ENCODE results near the gene MRPS31.
"Not testable (repeated sequence)": the region's sequence is repeated elsewhere in the genome, so short reads cannot be mapped to it uniquely, and the experiment has no call there.

The MRPS31 gene

GRCh38 chr13:40762849-40763248 is 8.1 kb downstream of the MRPS31 start:
- no peak for DNase-seq (ENCODE audit: low read depth, low spot score)

- no peak for DNase-seq (ENCODE audit: low read depth, low spot score)
Observed at GRCh38 chr13:40758811-40759210, 12.2 kb downstream of the MRPS31 start.

DNA sequence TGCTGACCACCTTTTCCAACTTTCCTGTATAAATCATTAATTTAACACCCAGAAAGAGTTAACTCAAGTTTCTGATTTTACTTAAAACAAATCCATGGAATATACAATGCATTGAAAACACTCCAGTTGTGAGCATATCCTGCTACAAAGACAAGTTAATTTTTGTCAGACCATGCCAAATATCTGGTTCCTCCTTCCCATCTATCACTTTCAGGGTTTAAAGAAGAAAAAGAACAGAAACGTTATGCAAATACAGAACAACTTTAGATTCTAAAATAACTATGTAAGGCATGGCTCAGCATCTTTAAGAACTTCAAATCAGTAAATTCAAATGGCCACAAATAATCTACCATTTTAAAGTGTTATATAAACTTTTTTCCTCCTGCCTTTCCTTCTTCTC is 14.9 kb downstream of the MRPS31 start:
- DNase-seq (ENCODE audit: low read depth, low spot score) = no peak

GRCh38 chr13:40755082-40755700 is 15.8 kb downstream of the MRPS31 start:
- DNase-seq (ENCODE audit: low read depth, low spot score) = no peak

- DNase-seq (ENCODE audit: low read depth, low spot score) = no peak
Observed at GRCh38 chr13:40749327-40749726, 21.7 kb downstream of the MRPS31 start.

DNA sequence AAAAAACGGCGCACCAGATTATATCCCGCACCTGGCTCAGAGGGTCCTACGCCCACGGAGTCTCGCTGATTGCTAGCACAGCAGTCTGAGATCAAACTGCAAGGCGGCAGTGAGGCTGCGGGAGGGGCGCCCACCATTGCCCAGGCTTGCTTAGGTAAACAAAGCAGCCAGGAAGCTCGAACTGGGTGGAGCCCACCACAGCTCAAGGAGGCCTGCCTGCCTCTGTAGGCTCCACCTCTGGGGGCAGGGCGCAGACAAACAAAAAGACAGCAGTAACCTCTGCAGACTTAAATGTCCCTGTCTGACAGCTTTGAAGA is 35.8 kb downstream of the MRPS31 start:
- not testable (repeated sequence) for DNase-seq (ENCODE audit: low read depth, low spot score)

DNA sequence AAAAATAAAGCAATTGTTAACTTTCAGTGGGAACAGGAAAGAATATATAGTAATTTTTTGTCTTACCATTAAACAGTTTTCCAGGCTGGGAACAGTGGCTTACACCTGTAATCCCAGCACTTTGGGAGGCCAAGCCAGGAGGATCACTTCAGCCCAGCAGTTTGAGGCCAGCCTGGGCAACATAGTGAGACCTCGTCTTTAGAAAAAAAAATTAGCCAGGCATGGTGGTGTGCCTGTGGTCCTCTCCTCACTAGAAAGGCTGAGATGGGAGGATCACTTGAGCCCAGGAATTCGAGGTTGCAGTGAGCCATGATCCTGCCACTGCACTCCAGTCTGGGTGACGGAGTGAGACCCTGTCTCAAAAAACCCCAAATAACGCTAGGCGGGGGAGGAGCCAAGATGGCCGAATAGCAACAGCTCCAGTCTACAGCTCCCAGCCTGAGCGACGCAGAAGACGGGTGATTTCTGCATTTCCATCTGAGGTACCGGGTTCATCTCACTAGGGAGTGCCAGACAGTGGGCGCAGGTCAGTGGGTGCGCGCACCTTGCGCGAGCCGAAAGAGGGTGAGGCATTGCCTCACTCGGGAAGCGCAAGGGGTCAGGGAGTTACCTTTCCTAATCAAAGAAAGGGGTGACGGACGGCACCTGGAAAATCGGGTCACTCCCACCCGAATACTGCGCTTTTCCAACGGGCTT is 36.3 kb downstream of the MRPS31 start:
- DNase-seq (ENCODE audit: low read depth, low spot score) = not testable (repeated sequence)

GRCh38 chr13:40732658-40733057 is 38.3 kb downstream of the MRPS31 start:
- no peak for DNase-seq (ENCODE audit: low read depth, low spot score)

- DNase-seq (ENCODE audit: low read depth, low spot score) = no peak
Observed at GRCh38 chr13:40728595-40728994, 42.4 kb downstream of the MRPS31 start.

DNA sequence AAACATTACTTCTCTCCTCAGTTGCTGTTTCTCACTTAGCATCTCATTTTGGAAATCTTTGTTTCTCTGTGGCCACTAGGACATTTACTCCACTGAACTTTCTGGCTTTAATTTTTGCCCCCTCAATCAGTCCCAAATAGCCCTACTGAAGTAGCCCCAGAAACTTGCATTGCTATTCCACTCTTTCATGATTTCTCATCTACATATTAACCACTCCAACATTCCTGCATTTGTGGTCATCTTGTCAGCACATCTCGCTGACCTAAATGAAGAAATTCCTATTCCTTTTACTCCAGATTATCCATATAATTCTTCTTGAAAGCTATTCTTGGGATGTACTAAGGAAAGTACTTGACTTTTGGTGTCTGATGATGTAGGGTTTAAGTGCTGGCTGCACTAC is 56.6 kb downstream of the MRPS31 start:
- DNase-seq (ENCODE audit: low read depth, low spot score) = not testable (repeated sequence)

- no peak for DNase-seq (ENCODE audit: low read depth, low spot score)
Observed at GRCh38 chr13:40706439-40706838, 64.6 kb downstream of the MRPS31 start.

DNA sequence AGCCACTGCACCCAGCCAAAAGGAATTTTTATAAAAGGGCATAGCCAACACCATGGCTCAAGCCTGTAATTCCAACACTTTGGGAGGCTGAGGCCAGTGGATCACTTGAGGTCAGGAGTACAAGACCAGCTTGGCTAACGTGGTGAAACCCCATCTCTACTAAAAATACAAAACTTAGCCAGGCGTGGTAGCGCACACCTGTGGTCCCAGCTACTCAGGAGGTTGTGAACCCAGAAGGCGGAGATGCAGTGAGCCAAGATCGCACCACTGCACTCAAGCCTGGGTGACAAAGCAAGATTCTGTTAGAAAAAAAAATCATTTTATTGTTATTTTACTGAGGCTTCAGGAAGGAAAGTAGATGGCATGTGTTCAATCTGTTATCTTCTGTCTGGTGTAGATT is 73.3 kb downstream of the MRPS31 start:
- DNase-seq (ENCODE audit: low read depth, low spot score) = no peak

- no peak for DNase-seq (ENCODE audit: low read depth, low spot score)
Observed at GRCh38 chr13:40694426-40694825, 76.6 kb downstream of the MRPS31 start.

DNA sequence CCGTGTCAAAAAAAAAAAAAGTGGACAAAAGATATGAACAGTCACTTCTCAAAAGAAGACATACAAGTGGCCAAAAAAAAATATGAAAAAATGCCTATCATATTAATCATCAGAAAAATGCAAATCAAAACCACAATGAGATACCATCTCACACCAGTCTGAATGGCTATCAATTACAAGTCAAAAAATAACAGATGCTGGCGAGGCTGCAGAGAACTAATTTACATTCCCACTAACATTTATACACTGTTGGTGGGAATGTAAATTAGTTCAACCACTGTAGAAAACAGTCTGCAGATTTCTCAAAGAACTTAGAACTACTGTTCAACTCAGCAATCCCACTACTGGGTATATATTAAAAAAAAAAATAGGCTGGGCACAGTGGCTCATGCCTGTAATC is 78.0 kb downstream of the MRPS31 start:
- no peak for DNase-seq (ENCODE audit: low read depth, low spot score)

DNA sequence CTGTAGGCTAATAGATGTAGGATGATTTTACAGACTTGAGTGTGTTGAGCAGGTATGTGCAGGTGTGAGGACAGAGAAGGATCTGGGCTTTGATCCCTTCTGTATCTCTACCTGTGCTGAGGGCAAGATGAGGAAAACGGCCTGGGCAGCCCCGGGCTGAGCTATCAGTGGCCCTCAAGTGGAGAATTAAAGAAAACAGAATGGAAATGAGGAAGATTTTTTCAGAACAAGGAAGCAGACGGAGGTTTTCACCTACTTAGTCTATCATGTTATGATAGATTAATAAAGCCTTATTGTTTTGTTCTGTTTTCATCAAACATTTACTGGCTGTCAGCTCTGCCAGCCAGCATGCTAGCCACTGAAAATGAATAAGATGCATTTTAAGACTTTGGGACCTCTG is 82.2 kb downstream of the MRPS31 start:
- DNase-seq (ENCODE audit: low read depth, low spot score) = no peak

- DNase-seq (ENCODE audit: low read depth, low spot score) = no peak
Observed at GRCh38 chr13:40682449-40683240, 88.3 kb downstream of the MRPS31 start.

GRCh38 chr13:40681341-40682146 is 89.4 kb downstream of the MRPS31 start:
- DNase-seq (ENCODE audit: low read depth, low spot score) = no peak

DNA sequence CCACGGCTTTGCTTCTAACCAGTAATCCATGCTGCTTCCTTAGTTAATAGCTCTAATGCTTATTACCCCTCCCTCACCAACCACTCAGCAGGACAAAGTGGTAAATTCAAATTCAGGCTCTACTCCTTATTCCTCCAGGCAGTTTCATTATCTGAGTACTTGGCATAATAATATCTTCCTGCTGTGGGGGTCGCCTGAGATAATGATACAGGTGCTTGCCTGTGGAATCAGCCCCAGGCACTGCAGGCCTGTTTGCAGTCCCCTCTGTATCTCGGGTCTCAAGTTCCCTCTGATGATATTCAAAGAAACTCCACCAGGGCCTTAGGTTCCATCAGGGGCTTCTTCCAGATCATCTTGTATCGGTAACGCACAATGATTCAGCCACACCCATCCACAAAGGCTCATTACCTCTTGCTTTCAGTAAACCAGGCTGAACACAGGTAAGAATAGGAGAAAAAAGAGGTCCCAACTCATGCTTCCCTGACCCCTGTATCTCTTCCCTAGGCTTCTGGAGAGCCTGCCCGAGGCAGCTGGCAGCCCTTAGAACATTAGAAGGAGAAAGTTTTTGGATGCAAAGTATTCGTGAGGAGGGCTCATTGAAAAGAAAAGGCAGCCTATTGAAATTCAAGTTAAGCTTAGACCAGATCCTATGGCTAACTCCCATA is 90.2 kb downstream of the MRPS31 start:
- no peak for DNase-seq (ENCODE audit: low read depth, low spot score)

GRCh38 chr13:40679480-40679985 is 91.5 kb downstream of the MRPS31 start:
- DNase-seq (ENCODE audit: low read depth, low spot score) = no peak
